Stimulated activated CD4-positive, alpha-beta T cell treated with anti-CD3 and anti-CD28 coated beads, Interleukin-15, amount 100 ng/mL, for 24 hours (primary cell): ENCODE measurements around the gene CYP19A1.
A peak's percentile ranks its signal among the peaks of the same experiment; 100 is the strongest.

Experiments
- DNase-seq: peaks from one replicate; pipeline ENCODE4 v3.0.0-alpha.2; 2020

The CYP19A1 gene

DNA sequence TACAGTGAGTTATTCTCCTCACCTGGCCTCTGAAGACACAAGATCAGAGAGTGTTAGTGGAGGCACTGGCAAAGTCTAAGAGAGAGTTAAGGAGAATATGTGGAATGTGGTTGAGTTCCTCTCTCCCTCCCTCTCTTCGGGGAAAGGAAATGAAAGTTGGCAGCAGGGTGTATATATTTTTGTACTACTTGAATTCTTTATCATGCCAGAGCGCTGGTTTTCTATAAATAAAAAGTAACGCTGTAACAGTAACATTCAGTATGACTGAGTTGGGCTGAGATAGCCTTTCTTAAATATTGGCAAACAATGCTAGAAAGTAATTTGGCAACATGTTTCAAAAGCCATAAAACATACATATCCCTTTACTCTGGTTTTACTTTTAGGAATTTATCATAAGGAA, 166.2 kb downstream of the CYP19A1 start:
- DNase-seq: no peak

DNA sequence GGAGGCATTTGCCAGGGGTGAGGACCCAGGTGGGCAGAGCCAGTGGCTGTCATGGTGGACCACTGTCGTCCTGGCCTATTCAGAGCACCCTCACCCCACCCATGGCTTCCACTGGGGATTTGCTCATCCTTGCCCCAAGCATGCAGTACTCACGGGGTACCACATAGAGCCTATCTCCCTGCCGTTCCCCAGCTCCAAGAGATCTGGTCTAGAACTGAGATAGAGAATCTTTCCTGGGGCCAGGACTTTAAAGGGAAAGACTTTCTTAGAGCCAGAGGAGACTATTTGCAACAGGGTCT, 166.8 kb downstream of the CYP19A1 start:
- no peak for DNase-seq

DNA sequence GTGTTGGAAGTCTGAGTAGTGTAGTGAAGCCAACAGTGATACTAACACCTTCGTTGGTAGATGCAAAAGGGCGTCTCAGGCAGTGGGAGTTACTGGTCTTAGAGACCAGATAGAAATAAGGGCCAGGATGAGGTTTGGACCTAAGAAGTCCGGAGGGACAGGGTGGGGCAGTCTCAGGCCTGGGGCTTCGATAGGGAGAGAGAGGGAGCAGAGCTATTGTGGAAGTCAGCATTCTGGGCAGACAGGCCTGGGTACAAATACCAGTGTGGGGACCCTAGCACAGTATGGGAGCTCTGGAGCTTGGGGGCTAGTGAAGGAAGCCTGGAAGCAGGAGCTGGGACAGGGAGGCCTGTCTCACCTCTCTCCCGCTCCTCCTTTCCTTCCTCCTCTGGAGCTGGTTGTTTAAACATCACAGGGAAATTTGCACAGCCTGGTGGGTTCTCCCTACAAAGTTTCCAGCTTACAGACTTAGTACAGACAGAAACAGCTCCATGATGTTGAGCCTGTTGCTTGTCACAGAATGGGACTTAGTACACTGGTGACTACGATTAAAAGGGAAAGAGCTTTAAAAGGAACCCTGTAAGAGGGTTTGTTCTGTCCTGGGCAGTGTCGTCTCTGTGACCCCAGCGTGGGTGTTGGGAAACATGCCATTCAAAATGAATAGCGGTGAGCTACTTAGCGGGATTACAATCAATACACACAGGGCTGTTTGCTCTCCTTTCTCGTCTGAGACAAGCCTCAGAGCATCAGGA, 167.3 kb downstream of the CYP19A1 start:
- no peak for DNase-seq

DNA sequence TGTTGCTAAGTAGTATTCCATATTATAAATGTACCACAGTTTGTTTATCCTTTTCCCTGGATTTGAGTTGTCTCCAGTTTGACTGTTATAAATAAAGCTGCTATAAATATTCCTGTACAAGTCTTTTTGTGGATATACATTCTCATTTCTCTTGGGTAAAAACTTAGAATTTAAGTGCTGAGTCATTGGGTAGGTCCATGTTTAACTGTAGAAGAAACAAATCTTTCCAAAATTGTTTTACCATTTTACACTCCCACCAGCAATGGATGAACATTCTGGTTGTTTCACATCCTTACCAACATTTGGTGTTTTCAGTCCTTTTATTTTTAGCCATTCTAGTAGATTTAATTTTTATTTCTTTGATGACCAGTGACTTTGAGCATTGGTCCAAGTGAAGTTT, 169.7 kb downstream of the CYP19A1 start:
- no peak for DNase-seq

DNA sequence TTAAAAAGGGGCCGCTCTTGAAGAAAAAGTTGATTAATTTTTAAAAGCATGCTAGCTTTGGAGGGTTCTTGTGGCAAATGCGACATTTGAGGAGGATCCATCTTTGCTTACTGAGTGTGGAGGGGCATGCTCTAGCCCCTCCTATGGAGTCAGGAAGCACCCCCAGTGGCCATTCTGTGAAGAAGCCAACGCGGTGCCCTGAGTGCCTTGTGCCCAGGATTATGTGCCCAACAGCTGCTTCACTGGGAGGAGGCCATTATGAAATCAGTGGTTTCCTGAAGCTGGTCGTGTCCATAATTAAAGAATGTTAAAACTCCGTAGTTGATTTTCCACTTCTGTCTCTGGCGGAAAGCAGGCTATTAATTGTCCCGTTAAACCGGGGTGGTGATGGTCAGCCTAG, 174.6 kb downstream of the CYP19A1 start:
- no peak for DNase-seq

DNA sequence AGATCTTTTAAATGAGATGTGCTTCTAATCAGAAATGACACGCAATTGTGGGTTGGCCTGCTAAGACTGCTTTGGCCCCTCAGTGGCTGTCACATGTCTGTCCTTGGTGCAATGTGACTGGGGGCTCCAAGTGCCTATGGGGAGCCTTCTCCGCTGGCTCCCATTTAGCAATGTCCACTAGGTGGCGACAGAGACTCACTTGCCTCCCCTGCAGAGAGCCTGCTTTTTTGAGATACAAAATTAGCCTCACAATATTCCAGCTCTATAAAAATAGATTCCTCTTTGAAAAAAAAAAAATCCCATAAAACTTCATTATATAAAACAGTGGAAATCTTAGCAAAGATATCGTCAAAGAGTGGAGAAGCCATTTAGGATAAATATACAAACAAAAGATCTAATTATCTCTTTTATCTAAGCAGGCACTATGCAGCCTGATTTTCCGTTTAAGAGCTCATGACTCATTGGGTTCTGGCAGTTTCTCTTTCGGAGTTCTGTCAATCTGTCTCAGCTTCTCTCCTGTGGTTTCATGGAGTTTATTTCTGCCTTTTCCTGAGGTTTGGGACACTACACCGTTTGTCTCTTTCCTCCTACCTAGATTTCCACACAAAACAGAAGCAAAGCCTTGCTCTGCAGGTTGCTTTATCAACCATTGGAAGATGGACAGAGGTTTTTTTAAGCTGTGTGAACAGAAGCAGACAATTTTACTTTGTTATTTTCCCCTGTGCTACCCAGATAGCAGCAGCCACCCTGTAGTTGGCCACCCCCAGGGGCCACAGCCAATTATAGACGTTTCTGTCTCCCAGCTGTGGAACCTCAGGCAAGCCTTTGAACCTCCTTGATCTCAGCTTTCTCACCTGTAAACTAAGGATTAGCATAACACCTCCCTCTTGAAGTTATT, 175.3 kb downstream of the CYP19A1 start:
- peak; percentile 75 for DNase-seq

DNA sequence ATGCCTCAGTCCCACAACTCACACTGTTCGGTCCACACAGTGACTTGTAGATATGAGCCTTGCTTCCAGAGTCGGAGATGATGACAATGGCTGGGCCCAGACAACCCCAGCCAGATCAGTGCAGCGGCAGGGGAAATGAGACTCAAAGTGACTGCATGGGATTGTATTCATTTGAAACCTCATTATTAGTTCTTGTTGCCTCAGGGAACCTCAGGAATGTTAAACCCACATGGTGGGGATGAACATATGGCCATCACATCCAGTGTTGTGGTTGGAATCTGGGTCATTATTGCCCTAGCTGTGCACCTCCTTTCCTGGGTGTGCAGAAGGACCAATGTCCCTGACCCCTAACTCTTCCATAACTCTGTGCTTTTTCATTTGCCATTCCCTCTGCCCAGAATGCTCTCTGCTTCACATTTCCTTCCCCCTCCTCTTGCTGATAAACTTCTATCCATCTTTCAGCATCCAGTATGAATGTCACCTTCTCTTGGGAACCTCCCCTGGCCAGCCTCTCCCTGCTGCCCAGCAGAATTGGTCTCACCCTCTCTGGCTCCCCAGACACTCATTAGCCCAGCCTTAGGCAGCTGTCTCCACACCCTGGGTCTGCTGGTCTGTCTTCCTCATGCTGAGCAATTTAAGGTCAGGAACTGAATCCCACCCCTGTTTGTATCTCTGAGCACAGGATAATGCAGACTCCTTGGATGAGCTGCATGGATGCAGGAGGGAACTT, 176.7 kb downstream of the CYP19A1 start:
- no peak for DNase-seq

DNA sequence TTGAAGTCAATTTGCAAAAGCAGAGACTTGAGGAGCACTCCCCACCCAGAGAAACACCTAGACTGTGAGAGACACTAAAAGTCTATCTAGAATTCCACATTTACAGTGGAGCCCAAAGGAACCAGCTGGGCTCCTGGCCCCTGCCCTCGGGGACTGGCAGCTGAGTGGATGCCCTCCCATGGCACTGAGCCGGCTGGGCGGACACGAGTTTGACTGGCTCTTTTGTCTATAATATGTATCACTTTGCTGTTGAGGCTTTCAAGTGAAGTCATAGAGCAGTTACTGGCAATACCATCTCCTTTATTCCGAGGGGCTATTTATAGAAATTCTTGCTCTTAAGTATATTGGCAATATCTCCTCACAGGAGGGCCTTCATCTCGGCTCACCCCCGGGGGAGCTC, 177.9 kb downstream of the CYP19A1 start:
- DNase-seq: no peak
